HG03064 (cell line): ENCODE data around the gene ACSS1.

ENCODE experiments used
- ATAC-seq: cut with Tn5 transposase; IDR thresholded peaks from one replicate; pipeline ENCODE4 v1.9.1; 2021; ENCODE audit warnings: low read depth; ENCODE audit not compliant: unreplicated experiment

Gene ACSS1

DNA sequence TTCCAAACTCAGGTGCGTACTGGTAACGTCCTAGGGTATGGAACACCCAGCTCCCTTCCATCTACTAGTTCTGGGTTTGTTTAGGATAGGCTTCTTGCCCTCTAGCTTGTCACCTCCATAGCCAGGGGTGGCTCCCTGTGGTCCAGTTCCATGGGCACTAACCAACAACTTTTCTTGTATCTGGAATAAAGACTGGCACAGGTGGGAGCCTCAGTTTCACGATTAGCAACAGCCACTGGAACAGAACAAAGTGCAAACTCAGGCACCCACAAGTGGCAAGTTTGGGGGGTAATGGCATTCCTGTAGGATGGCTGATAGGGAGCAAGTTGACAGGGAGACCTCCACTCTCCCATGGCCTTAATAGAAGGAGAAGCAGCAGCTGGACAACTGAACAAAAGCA lies 59.8 kb downstream of the ACSS1 start:
- ATAC-seq: no peak

DNA sequence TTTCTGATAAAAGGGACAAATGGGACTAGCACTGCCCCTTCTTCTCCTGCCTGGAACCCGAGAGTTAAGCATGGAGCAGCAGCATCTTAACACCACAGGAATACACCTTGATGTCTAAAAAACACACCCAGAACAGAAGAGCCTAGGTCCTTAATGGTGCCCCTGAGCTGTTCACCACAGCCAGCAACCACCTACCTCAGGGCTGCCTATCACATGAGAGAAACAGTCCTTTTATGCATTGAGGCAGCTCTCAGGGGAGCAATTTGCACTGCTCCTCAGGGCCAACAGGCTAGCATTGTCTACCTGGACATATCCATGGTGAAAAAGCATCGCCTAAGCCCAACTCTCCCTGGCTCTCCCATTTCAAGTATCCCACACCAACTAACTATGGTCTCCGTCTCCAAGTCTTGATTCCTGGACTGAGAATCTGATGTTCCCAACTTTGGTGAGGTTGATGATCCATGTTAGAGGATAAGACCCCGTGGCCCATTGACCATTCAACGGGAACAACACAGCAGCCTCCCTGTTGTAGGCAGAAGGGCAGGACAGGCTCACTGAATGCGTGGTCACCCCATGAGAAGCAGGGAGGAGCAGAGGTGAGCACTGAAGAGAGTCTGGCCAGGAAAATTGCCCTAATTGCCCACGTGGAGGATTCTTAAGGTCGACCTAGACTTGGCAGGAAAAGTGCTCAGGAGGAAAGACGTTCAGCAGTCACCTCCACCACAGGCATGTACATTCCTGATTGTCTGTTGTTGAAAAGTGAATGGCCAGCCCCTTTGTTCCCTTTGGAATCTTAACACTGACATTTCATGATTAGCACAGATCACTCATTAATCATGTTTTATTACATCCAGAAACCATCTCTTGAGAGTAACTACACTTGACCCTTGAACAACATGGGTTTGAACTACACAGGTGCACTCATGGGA lies 61.2 kb downstream of the ACSS1 start:
- no peak for ATAC-seq

DNA sequence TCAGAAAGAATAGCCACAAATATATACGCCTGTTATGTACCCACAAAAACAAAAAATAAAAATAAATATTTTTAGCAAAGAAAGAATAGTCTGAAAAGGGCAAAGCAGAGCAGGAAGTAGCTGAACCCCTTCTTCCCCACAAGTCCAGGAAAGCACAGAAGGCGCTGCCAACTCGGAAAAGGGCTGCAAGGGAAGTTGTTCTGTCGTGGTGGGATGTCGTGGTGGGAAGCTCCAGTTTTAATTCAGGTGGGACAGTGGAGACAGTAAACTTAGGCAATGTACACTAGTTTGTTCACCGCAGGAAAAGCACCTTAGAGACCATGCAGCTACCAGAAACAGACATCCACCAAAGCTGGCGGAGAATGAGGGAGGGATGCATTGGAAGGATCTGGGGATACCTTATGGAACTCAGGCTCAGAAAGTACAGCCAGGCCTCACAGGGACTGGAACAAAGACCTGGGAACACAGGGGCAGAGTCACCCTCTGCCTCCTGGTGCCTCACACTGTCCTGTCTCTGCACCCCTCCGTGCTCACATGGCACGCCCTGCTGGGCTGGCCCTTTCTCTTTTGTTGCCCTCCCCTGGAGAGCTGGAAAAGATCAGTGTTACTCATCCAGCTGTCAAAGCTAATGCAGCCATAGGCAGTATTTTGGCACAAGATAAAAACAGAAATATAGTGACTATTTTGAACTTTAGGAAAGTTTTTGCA lies 62.0 kb downstream of the ACSS1 start:
- no peak for ATAC-seq

DNA sequence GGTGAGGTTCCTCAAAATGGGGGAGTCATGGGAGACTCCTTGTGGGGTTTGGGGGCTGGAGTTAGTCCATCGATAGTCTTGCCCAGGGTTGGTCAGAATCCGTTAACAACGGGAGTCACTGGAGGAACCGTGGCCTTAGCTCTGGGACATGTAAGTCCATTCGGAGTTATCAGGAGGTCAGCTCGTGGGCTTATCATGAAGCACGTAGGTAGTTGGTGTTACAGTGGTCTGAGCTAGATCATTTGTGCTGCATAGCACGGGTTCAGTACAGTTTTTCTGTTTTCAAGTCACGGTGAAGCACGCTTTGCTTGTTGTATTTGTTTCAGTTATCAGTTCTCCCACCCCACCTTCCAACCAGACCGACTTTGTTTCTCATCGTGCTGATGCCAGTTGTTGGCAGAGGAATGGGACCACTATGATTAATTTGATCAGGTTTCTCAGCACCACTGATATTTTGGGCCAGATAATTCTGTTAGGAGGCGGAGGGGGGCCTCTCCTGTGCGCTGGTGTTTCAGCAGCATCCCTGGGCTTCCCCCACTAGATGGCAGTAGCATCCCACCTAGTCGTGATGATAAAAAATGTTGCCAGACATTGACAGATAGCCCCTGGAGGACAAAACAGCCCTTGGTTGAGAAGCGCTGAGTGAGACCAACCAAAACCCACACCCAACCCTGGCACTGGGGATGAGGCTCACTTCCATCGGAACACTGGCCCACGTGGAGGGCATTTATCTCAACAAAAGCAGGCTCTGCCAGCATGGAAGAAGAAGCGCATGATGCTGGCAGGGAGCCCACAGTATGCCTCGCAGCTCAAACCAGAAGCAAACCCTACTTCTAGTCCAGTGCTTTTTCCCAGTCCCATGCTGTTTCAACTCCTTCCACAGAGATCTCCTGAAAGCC lies 63.2 kb downstream of the ACSS1 start:
- no peak for ATAC-seq

DNA sequence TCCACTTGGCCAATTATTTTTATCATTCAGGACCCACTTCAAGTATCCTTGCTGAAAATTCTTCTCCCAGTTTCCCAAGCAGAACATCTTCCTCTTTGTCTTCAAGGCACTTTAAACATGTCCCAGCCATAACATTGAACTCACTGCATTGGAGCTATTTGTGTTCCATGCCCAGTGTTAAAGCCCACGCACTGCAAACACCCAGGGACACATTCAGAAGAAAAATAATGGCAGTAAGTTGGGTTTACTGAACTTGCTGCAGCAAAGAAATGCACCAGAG lies 63.8 kb downstream of the ACSS1 start:
- no peak for ATAC-seq

DNA sequence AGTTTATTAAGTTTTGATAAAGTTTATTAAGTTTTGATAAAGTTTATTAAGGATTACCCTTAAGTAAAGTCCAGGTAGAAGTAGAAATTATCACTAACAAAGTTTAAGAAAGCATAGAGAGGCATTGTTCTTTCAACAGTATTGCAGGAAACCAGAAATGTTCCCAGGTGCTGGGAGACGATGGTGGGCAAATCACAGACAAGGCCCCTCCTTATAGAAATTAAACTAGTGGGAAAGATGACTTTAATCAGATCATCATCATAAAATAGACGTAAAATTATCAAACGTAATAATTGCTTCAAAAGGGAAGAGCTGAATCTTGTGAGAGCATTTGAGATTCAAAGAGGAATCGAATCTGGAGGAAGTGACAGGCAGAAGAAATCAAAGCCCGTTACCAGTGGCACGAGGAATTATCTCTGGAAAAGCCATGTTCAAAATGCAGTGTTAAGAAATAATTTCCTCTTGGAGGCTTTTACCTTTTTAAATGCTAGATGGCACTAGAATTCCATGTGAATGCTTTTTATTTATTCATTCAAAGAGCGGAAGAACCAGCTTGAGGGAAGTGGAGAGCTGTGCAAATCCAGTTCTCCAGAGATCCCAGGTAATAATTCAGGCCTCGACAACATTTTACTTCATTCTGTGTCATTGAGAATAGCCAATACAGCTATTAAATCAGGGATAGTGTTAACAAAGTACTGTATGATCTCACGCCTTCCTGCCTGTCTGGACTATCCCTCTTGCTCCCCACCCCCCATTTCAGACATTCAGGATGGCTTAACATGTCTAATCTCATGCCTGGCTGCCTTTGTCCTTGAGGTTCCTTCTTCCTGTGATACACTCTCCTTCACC lies 64.4 kb downstream of the ACSS1 start:
- no peak for ATAC-seq

DNA sequence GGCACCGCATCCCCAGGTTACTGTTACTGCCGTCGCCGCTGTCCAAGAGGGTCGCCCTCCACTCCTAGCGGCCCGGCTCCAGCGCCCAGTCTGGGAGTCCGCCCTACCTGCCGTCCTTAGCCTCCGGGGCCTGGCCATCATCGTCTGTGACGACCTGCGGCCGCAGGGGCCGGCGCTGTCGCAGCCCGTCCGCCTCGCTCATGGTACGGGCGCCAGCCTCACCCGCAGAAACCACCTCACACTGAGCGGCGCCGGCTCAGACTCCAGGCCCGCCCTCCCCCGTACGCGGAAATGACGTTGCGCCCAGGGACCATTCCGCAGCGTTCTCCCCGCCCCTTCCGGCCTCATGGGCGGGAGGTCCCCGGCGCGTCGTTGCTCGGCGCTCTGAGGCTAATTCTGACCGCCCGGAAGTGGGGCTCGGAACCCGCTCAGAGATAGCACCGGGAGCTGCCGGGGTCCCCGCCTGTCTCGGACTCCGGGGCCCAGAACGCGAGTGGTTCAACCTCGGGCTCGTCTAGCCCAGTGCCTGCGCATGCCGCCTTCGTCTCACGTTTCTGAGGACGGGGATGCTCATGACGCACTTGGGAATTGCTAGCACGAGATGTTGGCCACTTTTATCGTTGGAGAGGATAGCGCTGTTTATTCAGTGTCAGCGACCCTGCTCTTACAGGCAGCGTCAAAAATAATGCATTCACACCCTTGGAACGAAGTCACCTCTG lies 65.3 kb downstream of the ACSS1 start, which contains the start of gene APMAP:
Gene APMAP (minus strand): TSS at position 265 of the 719 bp plus-strand sequence. CDS start 63 bp downstream, at position 202.
- ATAC-seq: peak; percentile 96

DNA sequence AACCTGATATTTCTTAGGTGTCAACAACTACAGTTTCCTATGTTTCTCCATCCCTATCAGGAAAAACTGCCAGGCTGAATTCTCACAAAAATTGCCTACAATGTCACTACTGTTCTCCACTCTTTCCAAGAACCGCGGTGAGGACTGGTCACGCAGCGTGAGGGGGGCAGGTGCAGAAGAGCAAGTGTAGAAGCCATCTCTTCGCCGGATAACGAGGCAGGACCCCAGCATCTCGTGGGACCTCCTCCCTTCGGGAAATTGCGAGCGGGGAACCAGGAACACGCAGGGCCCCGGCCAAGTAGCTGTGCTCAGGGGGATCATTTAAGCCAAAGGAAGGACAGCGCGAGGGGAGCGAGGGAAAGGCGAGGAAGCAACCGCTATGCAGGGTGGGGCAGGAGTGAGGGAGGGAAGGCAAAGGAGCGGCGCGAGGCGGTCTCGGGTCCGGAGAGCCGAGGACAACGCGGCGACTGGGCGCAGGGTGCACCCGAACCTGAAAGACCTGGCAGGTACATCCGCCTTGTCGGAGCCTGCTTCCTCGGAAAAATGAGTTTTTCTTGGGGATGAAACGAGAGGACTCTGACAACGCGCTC lies 65.9 kb downstream of the ACSS1 start:
- peak; percentile 28 for ATAC-seq

DNA sequence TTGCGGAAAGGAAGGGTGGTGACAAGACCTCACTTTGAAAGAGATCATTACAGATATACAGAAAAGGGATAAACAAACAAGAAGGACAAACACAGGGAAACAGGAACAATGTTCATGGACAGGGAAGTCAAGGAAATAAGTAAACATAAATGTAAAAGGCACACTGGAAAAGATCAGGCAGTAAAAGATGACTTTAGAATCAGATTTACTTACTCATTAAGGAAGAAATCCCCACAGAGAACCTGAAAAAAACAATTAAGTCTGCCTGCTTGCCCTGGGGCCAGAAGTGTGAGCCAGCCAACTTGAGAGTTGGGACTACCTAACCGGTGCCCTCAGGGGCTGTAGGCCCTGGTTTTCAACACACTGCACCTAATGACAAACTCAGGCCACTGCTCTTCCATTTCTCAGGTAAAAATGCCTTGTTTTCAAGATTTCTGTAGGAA lies 67.1 kb downstream of the ACSS1 start:
- ATAC-seq: no peak

DNA sequence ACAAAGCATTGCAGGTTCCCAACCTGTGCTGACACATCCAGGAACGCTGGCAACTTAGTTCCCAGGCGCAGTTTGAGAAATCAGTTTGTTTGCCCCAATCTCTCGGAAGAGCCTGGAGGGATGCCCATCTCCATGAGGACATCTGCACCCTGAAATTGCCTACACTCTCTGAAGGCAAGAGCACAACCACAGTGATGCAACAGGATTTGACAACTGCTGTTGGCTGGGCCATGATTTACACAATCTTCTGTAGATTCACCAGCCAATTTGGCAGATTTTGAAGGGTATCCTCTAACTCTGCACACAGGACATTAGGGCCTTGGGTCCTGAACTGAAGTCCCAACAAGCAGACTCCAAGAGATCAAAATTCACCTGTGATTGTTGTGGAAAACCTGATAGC lies 68.8 kb downstream of the ACSS1 start:
- ATAC-seq: no peak

DNA sequence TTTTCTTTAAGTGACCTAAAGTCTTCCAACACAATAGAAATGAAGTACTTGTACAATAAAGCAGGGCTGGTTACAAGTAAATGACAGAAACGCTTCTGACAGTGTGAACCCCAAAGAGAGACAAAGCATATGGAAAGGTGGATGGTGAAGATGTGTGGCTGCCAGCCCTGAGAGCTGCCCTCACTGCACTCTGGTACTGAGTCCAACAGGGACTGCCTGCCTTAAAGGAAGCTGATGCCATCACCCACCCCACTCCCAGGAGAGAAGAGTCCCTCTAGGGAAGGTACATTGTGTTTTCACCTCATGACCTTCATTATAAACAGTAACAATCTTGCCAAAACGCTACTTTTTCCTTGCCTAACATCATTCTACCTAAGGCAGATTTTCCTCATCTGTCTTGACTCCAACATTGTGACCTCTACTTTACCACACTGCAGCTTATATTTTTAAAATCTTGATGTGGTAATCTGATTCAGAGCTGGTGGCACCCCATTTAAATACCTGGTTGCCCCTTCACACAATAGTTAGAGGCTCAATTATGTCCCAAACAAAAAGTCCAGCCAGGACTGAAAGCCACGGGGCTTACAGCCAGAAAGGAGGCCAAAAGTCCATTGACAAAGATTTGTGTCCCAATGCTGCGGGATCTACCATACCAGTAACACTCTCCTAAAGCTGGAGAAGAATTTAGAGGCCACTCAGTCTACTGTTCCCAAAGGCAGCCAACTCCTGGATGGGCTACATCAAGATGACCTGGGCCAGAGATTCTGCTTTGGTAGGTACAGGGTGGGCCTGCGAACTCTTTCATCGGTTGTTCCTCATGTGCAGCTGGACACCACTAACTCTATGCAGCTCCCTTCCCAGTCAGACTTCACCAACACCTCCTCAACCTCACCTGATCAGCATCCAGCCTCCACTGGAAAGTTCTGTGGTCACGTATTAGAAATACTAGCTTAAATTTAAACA lies 69.8 kb downstream of the ACSS1 start:
- no peak for ATAC-seq

DNA sequence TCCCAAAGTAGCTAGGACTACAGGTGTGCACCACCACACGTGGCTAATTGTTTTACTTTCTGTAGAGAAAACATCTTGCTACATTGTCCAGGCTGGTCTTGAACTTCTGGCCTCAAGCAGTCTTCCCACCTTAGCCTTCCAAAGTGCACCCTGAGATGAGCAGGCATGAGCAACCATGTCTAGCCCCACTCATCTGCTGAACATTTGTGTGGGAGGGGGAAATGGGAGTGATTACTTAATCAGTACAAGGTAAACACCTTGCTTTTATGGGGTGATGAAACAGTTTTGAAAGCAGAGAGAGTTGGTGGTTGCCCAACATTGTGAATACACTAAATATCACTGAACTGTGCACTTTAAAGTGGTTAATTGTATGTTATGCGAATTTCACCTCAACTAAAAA lies 70.7 kb downstream of the ACSS1 start:
- ATAC-seq: no peak

DNA sequence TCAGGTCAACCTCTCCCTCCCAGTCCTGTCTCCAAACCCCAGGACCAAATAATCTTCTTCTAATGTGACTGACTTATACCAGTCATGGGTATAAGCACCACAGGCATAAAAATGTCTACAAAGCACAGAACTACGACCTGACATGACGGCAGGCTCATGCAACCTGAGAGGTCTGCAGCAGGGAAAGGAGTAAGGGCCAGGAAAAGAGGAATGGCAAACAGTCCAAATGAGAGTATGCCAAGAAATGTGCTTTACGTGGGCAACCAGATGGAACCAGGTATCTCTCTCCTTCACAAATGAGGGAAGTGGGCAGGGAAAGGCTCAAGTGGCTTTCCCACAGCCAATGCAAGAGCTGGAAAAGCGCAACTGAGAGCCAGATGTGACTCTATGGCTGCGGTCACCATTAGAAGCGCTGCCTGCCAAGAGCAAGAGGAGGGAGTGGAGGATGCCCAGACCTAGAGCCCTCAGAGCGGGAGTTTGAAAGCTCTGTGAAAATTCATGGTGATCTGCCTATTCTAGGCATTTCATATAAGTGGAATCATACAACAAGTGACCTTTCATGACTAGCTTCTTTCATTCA lies 71.4 kb downstream of the ACSS1 start:
- ATAC-seq: no peak

DNA sequence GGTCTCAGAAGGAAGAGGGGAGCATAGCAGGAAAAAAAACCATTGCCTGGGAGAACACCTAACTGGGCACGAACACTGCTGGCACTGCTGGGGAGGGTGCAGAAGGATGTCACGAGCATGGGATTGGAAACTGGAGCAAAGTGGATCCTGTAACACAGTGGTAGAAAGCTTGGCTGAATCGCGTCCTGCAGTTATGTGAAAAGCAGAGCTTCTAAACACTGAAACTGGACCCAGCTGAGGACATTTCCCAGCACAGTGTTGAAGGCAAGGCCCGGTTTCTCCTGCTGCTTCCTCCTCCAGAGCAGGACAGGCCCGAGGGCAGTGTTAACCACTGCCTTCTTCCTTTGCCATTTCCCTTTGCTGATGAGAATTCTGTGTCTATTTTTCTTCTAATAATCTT lies 72.1 kb downstream of the ACSS1 start:
- no peak for ATAC-seq

DNA sequence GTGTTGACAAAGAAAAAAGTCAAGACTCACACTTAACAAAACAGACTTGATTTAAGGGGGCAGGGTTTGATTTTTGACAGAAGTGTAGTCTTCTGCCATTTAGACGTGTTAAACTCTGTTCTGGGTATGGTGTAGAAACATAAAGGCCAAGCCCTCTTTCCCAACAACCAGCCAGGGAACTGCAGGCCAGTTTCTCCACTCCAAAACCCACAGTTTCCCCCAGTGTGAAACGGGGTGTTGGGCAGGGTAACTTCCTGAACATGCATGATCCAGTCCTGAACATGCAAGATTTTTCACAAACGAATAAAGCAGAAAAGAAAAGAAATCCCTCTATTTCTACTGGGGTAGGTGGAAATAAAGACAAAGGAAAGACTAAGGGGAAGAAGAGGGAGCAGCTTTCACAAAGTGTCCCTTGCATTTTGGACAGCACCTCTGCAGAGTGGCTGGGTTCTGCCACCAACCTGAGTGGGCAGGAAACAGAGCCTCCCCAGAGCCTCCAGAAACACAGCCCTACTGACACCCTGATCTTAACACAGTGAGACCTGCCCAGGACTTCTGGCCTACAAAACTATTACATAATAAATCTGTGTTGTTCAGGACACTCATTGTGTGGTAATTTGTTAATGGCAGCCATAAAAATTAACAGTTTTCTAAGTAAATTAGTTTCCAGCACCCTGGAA lies 72.8 kb downstream of the ACSS1 start:
- ATAC-seq: no peak

DNA sequence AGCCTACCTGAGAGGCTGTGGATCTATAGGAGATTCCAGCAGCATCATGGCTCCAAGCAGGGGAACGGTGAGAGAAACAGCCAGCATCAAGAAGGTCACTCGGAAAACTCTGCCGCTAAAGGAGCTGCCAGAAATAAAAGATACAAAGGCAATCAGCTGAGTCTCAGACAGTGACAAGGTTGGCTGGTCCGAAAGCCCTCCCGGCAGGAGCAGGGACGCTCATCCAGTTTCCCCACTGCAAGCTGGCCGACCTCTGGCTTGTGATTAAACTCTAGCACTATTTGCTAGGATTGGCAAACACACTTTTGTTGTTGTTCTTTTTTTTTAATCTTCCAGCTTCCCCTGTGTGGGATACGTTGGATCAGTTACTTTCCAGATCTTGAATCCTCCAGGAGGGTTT lies 74.0 kb downstream of the ACSS1 start:
- no peak for ATAC-seq

DNA sequence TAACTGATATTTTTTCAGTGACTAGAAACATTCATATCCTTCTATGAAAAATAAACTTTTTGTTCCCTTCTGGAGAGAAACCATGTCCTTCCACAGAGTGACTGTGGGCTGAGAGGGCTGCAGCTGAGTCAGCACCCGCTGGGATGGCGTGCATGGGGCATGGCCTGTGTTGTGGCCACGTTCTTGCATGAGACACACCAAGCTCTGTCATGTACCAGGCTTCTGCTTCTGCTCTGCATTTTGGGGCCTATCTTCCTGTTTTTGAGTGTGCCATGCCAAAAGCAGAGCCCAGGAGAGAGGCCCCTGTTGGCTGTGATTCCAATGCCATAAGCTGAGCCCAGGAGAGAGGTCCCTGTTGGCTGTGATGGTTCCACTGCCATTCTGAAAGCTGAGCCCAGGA lies 76.1 kb downstream of the ACSS1 start:
- no peak for ATAC-seq
